Kidney epithelial cell (primary cell): ENCODE data around the gene FRG2B. TPM values are rescaled to one million over a fixed set of nuclear protein-coding genes. Genes with fewer than 3 reads are reported as not detected.
"Not testable (repeated sequence)": the region's sequence is repeated elsewhere in the genome, so short reads cannot be mapped to it uniquely, and the experiment has no call there.

Source experiments
- DNase-seq: peaks from one replicate; pipeline ENCODE4 v3.0.0-alpha.2; 2010; ENCODE audit warnings: low read depth
- H3K27me3 ChIP-seq: 2 replicates; pipeline ENCODE4 v1.6.0; 2011; ENCODE audit warnings: low read length; ENCODE audit not compliant: control insufficient read depth, insufficient read depth
- H3K36me3 ChIP-seq: 2 replicates; pipeline ENCODE4 v1.5.1; 2011; ENCODE audit warnings: low read length; ENCODE audit not compliant: control insufficient read depth, insufficient read depth
- H3K4me3 ChIP-seq: 2 replicates; pipeline ENCODE4 v1.5.1; 2011; ENCODE audit warnings: low read depth, mild to moderate bottlenecking, control low read depth, low read length
- CTCF ChIP-seq: IDR thresholded peaks from 2 replicates; pipeline ENCODE4 v1.5.1; 2011; ENCODE audit warnings: mild to moderate bottlenecking, moderate library complexity, low read length, control low read depth, inconsistent platforms; ENCODE audit not compliant: insufficient read depth, poor library complexity, severe bottlenecking
- total RNA-seq: library from RNA; depleted of rRNA; stranded (reverse); fragments of >200 nt; gene quantifications from 2 replicates; pipeline ENCODE4 v1.2.3, GENCODE V29; 2015

FRG2B gene
- total RNA-seq, 1 donor from 2014 or later: not detected

- Histone ChIP-seq H3K27me3 (no peaks in the 10 kb centered on the region), H3K4me3 (no peak overlapping the region), H3K36me3 (no peaks in the 10 kb centered on the region)
- DNase-seq: no peak
- no peak for TF ChIP-seq CTCF
These were observed 15.5 kb downstream of the FRG2B start for GRCh38 chr10:133611079-133611478.

GRCh38 chr10:133608855-133609254, 17.7 kb downstream of the FRG2B start:
- Histone ChIP-seq H3K4me3 (no peak overlapping the region), H3K36me3 (no peaks in the 10 kb centered on the region), H3K27me3 (no peaks in the 10 kb centered on the region)
- no peak for TF ChIP-seq CTCF
- no peak for DNase-seq

- not testable (repeated sequence) for H3K4me3 ChIP-seq, DNase-seq, H3K36me3 ChIP-seq, H3K27me3 ChIP-seq
These were observed 23.2 kb downstream of the FRG2B start for GRCh38 chr10:133603434-133603833.

- Histone ChIP-seq H3K27me3 (no peaks in the 10 kb centered on the region), H3K36me3 (no peaks in the 10 kb centered on the region), H3K4me3 (no peak overlapping the region)
- no peak for DNase-seq
- TF ChIP-seq CTCF: no peak
These were observed 25.9 kb downstream of the FRG2B start for GRCh38 chr10:133600657-133601056.

GRCh38 chr10:133599869-133600268, 26.7 kb downstream of the FRG2B start:
- H3K4me3 ChIP-seq, H3K36me3 ChIP-seq, DNase-seq, H3K27me3 ChIP-seq: not testable (repeated sequence)

- DNase-seq: no peak
- no peaks in the 10 kb centered on the region for H3K27me3 ChIP-seq
- TF ChIP-seq CTCF: no peak
- H3K36me3 ChIP-seq: no peaks in the 10 kb centered on the region
- no peak overlapping the region for H3K4me3 ChIP-seq
These were observed 33.9 kb downstream of the FRG2B start for GRCh38 chr10:133592716-133593115.

GRCh38 chr10:133590970-133591359, 35.6 kb downstream of the FRG2B start:
- no peaks in the 10 kb centered on the region for H3K27me3 ChIP-seq
- no peak for TF ChIP-seq CTCF
- H3K4me3 ChIP-seq: no peak overlapping the region
- DNase-seq: no peak
- no peaks in the 10 kb centered on the region for H3K36me3 ChIP-seq
